GM10847 (cell line): ENCODE data around the gene TMCO4.

Experiments used
- POLR2A ChIP-seq: IDR thresholded peaks from 2 replicates; pipeline ENCODE4 v1.6.1; 2011; ENCODE audit not compliant: insufficient read length; ENCODE audit errors: extremely low read depth

The TMCO4 gene

DNA sequence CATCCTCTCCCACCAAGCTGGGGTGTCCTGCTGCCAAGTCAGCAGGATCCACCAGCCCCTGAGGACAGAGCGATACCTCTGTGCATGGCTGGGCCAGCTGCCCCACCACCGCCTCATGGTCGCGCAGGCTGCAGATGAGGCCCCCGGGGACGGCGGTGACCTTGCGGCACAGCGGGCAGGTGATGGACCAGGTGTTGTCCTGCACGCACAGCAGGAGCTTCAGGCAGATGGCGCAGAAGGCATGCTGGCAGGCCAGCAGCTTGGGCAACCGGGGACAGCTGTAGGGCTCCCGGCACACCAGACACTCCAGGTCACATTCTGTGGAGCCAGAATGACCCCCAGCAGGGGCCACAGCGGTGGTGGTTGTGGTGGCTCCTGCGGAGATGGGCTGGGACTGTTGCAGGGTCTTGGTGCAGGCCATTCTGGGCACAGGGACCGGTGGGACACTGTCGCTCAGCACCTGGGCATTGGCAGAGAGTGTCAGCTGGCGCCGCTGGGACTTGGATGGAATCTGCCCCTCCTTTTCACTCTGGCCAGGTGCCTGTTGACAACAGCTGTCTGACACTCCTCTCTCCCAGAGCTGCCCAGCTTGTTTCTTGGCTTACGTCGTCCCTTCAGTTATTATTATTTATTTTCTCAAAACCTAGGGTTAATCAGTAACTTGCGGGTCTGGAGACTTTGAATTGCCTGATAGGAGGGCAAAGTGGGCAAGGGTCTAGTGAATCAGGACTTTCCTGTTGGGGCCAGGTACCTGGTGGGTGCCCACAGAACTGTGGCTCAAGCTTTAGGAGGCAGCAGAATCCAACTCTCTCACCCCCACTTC is 15.2 kb upstream of the TMCO4 start, which contains the start of gene RNF186:
TSS of gene RNF186 (minus strand) at position 603 of the 823 bp plus-strand sequence. CDS start at position 421, 182 bp downstream.
- TF ChIP-seq POLR2A: no peak

DNA sequence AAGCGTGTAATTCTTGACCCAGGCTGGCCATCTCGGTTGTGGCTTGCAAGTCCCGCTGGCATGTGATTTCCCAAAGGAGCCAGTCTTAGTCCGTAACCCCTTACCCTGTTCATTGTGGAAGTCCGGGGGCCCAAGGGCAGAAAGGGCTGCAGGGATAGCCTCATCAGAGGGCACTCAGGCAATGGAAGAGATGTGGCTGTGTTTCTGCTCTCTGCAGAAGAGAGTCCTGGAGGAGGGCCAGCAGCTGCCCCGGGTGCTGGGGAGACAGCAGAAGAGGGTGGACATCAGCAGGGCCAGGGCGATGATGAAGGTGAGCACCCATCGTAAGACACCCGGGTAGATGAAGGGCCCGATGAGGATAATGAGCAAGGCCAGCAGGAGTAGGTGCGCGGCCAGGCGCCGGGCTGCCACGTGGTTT is 14.5 kb upstream of the TMCO4 start:
- no peak for TF ChIP-seq POLR2A

DNA sequence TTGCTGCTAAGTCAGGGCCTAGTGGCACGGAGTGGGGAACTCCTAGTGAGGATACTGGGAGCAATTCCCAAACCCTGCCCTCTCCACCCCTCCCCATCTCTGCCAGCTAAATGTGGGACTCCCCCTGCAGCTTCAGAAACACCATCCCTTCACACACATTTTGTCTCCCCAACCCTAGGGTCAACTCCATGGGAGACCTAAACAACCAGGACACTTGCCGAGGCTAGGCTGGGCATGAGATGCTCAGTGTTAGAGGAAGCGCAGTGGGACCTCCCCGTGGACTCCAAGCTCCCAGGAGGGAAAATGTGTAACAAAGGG is 13.9 kb upstream of the TMCO4 start:
- no peak for TF ChIP-seq POLR2A

DNA sequence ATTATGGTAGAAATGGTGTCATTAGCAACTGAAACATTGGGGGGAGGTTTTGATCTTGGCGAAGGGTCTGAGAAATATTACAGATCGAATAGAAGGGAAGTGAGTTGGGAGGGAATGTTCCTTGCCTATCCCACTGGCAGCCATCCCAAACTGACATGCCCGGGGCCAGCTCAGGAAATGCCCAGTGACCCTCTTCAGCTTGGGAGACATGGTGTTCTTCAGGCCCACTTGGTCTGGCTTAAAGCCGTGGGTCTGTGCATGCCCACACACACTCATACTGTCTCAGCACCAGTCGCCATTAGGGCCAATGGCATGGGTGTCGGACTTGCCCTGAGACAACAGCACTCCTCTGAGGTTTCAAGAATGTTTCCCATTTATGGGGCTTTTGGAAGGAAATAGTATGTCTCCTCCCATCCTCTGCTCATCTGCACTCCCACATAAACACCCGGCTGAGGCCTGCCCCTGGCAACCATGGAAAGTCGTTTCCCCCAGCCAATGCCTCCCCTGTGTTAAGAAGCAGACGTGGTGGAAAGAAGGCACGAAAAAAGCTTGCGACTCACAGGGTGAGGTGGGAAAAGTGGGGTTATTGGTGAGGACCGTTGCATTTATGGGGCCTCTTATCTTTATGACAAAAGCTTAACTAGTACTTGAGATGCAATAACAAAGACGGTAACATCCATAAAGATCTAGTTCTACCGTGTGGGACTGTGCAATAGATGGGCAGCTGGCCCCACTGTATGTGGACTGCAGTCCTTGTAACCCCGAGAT is 13.3 kb upstream of the TMCO4 start:
- TF ChIP-seq POLR2A: no peak

DNA sequence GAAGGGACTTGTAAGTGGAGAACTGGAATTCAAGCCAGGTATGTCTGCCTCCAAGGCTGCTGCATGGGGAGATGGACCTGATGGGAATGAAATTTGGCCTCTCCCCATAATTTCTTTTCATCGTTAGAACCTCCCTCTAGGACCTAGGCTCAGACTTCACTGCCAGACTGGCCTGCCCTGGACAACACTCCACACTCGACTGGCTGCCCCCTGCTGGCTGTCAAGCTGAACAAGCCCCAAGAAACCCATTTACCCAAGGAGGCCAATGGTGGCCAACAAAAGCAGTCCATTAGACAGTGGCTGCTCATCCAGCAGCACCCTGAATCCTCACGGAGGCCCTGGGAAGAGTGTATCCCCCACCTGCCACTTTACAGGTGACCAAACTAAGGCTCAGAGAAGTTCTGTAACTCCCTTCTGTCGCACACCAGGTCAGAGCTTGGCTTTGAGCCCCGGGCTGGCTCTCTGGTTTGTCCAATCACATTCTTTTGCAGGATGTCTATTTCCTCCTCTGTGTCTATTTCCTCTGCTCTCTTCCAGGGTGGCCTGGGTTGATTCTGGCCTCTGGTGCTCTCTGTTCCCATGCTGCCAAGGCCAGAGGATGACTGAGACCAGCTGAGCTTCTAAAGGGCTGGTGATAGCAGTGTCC is 11.6 kb upstream of the TMCO4 start:
- no peak for TF ChIP-seq POLR2A

DNA sequence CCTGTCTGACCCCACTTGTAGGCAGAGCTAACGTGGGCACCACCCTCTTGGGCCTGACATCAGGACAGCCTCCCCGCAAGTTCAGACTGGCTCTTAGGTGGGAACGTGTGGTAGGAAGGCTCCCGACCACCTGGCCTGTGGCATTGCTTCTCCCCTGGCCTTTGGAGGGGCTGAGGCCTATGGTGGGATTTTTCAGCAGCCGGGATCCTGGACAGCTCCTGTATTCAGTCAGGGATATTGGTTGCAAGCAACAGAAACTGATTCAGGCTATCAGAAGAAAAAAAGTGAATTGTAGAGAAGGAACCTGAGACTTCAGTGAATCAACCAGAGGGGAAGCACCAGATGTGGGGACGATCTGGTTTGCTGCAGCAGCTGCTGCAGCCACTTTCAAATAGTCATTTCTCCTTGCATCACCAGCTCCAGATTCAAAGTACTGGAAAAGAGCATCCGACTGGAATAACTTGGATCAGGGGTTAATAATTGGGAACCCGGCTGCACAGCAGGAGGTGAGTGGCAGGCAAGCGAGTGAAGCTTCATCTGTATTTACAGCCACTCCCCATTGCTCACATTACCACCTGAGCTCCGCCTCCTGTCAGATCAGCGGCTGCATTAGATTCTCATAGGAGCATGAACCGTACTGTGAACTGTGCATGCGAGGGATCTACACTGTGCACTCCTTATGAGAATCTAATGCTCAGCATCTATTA is 9.5 kb upstream of the TMCO4 start:
- TF ChIP-seq POLR2A: no peak

DNA sequence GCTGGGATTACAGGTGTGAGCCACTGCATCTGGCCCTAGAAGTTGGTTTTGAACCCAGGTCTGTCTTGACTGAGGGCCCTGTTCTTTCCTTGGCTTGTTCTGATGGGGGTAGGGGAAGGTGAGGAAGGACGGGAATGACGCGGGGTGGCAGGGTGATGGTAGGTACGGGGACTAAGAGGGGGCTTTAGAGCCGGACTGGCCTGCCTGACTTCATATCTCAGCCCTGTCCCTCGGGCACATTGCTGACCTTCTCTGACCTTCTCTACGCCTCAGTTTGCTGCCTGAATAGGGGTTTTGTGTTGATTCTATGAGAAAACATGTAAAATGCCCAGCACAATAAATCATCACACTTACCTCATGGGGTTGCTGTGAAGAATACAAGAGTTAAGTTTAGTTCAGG is 8.6 kb upstream of the TMCO4 start:
- no peak for TF ChIP-seq POLR2A

DNA sequence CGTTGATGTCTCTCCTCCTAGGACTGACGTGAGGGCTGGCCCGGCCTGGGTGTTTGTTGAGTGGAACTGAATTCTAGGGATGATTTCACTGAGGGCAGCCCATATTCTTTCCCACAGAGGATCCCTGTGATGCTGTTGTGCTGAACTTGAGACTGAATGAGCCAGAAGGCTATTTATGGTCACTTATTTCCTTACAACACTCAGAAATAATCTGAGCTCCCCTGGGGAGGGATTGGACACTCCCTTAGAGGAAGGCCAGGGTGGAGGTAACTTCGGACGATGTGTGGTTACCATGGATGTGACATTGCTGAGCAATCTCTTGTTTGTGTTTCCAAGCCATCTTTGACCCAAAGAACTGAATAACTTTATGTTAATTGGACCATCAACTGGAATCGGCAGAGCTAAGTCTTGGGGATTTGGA is 5.1 kb upstream of the TMCO4 start:
- TF ChIP-seq POLR2A: no peak

DNA sequence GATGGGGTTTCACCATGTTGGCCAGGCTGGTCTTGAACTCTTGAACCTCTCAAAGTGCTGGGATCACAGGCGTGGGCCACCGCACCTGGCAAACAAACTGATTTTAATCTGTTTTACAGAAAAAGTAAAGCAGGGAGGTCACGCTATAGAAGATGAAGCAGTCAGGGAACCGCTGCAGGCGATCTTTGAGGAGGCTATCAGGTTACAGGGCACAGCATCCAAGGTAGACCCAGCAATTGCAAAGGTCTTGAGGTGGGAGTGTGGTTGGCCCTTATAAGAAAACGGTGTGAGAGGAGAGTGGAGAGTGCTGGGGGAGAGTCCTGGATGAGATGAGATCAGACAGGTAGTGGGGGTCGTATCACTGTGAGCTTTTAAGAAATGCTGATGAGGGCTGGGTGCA is 2.6 kb upstream of the TMCO4 start:
- no peak for TF ChIP-seq POLR2A

DNA sequence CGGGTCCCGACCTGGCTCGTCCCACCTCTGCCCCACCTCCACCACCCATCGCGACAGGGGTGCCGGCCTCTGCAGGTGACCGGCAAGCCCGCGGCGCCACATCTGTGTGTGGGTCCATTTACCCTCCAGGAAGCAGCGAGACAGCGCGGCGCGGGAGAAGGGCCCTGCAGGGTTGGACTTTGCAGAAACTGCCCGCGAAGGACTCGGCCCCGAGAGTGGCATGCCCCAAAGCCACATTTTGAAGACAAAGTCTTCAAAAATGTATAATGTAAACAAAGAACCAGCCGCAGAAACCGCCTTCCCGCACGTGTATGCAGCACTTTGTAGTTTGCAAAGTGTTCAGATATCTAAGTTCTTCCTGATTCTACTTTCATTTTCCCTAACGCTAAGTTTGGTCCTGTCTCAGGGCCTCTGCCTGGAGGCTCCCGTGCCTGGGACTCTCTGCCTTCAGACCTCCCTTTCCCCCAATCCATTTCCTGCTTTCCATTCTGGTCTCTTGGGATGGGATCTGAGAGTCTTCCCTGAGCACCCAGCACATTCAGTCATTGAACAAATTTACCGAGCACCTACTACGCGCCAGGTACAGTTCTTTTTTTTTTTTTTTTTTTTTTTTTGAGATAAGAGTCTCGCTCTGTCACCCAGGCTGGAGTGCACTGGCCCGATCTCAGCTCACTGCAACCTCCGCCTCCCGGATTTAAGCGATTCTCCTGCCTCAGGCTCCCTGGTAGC is 524 bp upstream of the TMCO4 start:
- TF ChIP-seq POLR2A: no peak

DNA sequence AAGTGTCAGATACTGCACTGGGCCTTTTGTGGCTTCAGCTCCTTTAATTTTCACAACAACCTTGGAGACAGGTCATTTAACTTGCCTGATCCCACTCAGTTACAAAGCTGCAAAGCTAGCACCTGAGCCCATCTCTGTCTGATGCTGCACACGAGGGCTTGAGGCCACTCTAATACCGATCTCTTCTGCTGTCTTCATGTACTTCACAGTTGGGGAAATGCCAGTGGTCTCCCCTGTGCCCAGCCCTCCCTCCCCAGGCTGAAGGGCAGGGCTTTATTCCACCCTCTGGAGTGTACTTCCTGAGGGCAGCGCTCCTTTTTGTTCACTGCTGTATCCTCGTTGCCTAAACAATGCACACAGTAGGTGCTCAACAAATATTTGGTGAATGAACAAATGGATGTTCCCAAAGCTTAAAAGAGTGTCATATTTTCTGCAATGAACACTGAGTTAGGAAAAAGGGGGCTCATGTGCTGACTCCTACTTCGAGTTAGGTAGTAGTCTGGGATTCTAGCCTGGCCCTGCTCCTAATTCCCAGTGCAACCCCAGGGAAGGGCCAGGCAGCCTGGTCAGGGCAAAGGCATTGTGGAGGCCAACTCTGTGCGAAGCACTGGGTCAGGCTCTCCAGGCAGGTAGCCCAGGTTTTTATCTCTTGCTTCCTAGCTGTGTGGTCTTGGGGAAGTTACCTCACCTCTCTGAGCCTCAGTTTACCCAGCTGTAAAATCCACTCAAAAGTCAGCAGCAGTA is 1.1 kb downstream of the TMCO4 start:
- no peak for TF ChIP-seq POLR2A

DNA sequence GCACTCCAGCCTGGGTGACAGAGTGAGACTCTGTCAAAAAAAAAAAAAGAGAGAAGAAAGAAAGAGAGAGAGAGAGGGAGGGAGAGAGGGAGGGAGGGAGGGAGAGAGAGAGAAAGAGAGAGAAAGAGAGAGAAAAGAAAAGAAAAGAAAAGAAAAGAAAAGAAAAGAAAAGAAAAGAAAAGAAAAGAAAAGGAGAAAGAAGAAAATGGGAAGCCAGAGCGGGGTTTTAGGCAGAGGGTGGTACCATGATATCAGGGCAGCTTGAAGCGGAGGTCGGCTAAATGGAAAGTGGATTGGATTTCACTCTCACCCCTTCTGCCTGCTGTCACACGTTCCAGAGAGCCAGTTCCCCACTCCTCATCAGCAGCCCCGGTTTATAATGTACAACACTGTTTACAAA is 1.9 kb downstream of the TMCO4 start:
- TF ChIP-seq POLR2A: no peak

DNA sequence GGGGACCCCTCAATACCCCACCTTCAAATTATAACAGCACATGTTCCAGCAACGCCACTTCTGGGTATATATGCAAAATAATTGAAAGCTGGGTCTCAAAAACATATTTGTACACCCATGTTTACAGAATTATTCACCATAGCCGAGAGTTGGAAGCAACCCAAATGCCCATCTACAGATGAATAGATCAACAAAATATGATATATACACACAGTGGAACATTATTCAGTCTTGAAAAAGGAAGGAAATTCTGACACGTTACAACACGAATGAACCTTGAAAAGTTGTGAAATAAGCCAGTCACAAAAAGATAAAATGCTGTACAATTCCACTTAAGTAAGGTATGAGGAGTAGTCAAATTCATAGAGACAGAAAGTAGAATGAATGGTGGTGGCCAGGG is 5.1 kb downstream of the TMCO4 start:
- TF ChIP-seq POLR2A: no peak
